Esophagus squamous epithelium (tissue), 5 donors: Measurements from ENCODE around the gene TRNAU1AP. TPM values are rescaled to one million over a fixed set of nuclear protein-coding genes. Genes with fewer than 3 reads are reported as not detected.
A peak's percentile ranks its signal among the peaks of the same experiment; 100 is the strongest.
"Not testable (repeated sequence)": the region's sequence is repeated elsewhere in the genome, so short reads cannot be mapped to it uniquely, and the experiment has no call there.

ENCODE experiments used
- DNase-seq: peaks from one replicate; lab custom pipeline; 2025; lab: John Stamatoyannopoulos, UW
- H3K27ac ChIP-seq, 4 donors: fragments of 200-600 bp; sonication (generic); one replicate each; pipeline ENCODE4 v1.5.1; 2016 to 2019; ENCODE audit warnings: mild to moderate bottlenecking in 1 of 4
- H3K27me3 ChIP-seq, 4 donors: fragments of 200-600 bp; sonication (generic); 1 replicate in 3 of 4; 2 replicates in 1 of 4; pipeline versions ENCODE4 v1.5.1 to v1.6.0; 2017 to 2021; ENCODE audit warnings: antibody characterized with exemption in 1 of 4
- H3K36me3 ChIP-seq, 3 donors: fragments of 200-600 bp; sonication (generic); one replicate each; pipeline ENCODE4 v1.5.1; 2016 to 2019
- H3K4me1 ChIP-seq, 3 donors: fragments of 200-600 bp; sonication (generic); one replicate each; pipeline ENCODE4 v1.5.1; 2017 to 2019
- H3K4me3 ChIP-seq, 4 donors: fragments of 200-600 bp; sonication (generic); 1 replicate in 3 of 4; 2 replicates in 1 of 4; pipeline ENCODE4 v1.5.1; 2016 to 2019; ENCODE audit warnings: mild to moderate bottlenecking in 2 of 4, moderate library complexity in 1 of 4
- H3K9me3 ChIP-seq, 3 donors: fragments of 200-600 bp; sonication (generic); one replicate each; pipeline ENCODE4 v1.5.1; 2016 to 2019
- POLR2A ChIP-seq, 4 donors: fragments of 450-650 bp; IDR thresholded peaks; one replicate each; pipeline ENCODE4 v1.6.1; 2017; ENCODE audit warnings: antibody characterized with exemption in 4 of 4, mild to moderate bottlenecking in 4 of 4, moderate library complexity in 3 of 4
- WGBS, 2 donors: methylation state at CpG; one replicate each; pipeline ENCODE4 v1.1.5; 2018; 5-methylcytosine and 5-hydroxymethylcytosine counted together
- intact Hi-C: fragments of 100-400 bp; cut with DNase I; formaldehyde crosslinking; loops from one replicate; pipeline ENCODE4 v1.15.0; 2022
- total RNA-seq, 4 donors: library from RNA; depleted of rRNA; stranded (reverse); fragments of >200 nt; gene quantifications; one replicate each; pipeline ENCODE4 v1.1.0, GENCODE V29; 2016
- TF ChIP-seq, protein P1 (sequence below), 6 experiments: fragments of 450-650 bp in 4 of 6; fragments of 200-600 bp in 2 of 6; sonication (generic) in 2 of 6; IDR thresholded peaks; one replicate each; pipeline ENCODE4 v1.5.1; 2016 to 2019; ENCODE audit warnings: antibody characterized with exemption in 6 of 6, mild to moderate bottlenecking in 4 of 6, moderate library complexity in 4 of 6
- donor health status: DM: yes; HTN: yes; CAD: no.

TRNAU1AP gene
- total RNA-seq, 4 donors from 2014 or later = 12.4 to 21.4 (median 16.4) TPM

DNA sequence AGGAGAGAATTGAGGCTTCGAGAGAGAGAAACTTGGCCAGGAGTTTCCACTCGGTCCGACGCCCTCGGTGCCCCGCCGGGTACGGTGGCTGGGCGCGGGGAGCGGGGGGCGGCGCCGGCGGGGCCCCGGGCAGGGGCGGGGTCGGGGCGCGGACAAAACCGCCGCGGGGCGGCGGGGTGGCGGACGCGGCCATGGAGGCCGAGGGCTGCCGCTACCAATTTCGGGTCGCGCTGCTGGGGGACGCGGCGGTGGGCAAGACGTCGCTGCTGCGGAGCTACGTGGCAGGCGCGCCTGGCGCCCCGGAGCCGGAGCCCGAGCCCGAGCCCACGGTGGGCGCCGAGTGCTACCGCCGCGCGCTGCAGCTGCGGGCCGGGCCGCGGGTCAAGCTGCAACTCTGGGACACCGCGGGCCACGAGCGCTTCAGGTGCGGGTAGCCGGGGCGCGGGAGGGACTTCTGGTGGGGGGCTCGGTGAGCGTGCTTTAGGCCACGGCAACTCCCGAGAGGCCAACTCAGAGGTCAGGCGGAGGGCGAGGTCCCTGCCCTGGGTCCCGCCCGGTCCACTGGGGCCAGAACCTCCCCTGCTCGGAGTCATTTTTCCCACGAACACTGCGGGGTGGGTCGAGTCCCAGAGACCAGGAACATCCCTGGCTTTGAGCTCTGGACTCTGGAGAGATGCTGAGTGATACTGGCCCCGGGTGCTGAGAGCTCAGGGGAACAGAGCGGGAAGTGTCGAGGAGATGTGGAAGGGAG, 39.6 kb downstream of the TRNAU1AP start:
- Histone ChIP-seq H3K27ac (peak overlapping the region in 3 of 4 donors; percentile 21 to 63 (median 59)), H3K4me3 (peak overlapping the region; percentile 42 to 77 (median 52)), H3K27me3 (no peaks in the 10 kb centered on the region), H3K36me3 (no peaks in the 10 kb centered on the region), H3K4me1 (peaks cover 0 to 25% (median 6%) of the 10 kb centered on the region in 3 donors), H3K9me3 (no peaks in the 10 kb centered on the region)
- WGBS, 2 donors = 25 to 30% methylated on average over 5 to 7 of the region's 81 CpGs
- DNase-seq = no peak
- intact Hi-C loops = no loop called here
- no peak for TF ChIP-seq POLR2A (IDR thresholded peaks at IDR 0.05)
- TF ChIP-seq, protein P1, sequence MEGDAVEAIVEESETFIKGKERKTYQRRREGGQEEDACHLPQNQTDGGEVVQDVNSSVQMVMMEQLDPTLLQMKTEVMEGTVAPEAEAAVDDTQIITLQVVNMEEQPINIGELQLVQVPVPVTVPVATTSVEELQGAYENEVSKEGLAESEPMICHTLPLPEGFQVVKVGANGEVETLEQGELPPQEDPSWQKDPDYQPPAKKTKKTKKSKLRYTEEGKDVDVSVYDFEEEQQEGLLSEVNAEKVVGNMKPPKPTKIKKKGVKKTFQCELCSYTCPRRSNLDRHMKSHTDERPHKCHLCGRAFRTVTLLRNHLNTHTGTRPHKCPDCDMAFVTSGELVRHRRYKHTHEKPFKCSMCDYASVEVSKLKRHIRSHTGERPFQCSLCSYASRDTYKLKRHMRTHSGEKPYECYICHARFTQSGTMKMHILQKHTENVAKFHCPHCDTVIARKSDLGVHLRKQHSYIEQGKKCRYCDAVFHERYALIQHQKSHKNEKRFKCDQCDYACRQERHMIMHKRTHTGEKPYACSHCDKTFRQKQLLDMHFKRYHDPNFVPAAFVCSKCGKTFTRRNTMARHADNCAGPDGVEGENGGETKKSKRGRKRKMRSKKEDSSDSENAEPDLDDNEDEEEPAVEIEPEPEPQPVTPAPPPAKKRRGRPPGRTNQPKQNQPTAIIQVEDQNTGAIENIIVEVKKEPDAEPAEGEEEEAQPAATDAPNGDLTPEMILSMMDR (IDR thresholded peaks at IDR 0.05) = no peak

GRCh38 chr1:28593988-28594356, 41.1 kb downstream of the TRNAU1AP start:
- H3K27me3 ChIP-seq, DNase-seq, H3K27ac ChIP-seq, H3K36me3 ChIP-seq, H3K4me3 ChIP-seq, intact Hi-C loops, H3K9me3 ChIP-seq: not testable (repeated sequence)
- 83 to 90% methylated on average over 1 to 2 of the region's 3 CpGs for WGBS, 2 donors
- H3K4me1 ChIP-seq = peaks cover 0 to 25% (median 6%) of the 10 kb centered on the region in 3 donors

DNA sequence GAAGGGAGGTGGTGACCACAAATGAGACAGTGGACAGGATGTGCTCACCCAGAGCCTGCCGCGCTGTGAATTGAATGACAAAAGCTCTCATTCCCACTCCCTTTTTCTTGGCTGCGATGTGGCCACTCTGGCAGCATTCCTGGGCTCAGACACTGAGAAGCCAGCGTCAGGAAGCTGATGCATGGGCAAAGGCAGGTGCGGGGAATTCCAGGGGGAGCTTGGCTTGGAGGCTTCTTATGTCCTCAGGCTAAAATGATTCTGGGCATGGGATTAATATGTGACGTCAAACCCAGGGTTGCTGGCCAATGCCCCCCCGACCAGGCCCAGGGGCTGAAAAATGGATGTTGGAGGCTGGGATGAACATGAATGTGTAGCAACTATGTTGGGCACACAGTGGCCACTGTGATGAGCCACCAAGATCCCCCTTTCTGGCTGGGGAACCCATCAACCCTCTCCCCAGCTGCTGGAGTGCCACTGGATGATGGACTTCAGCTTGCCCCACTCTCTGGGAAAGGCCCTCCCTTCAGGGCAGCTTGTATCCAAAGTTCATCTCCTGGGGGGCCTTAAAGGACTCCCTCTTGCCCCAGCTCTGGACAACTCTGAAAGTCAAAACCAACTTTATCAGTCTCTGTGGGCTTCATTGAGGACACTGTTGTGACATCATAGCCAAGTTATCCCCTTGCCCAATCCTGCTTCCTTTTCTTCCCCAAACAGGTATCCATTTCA, 42.0 kb downstream of the TRNAU1AP start:
- peaks cover 0 to 25% (median 6%) of the 10 kb centered on the region in 3 donors for H3K4me1 ChIP-seq
- H3K27me3 ChIP-seq, DNase-seq, H3K36me3 ChIP-seq, H3K9me3 ChIP-seq, intact Hi-C loops, H3K27ac ChIP-seq, H3K4me3 ChIP-seq: not testable (repeated sequence)
- 28 to 44% methylated on average over 4 to 7 of the region's 7 CpGs for WGBS, 2 donors

DNA sequence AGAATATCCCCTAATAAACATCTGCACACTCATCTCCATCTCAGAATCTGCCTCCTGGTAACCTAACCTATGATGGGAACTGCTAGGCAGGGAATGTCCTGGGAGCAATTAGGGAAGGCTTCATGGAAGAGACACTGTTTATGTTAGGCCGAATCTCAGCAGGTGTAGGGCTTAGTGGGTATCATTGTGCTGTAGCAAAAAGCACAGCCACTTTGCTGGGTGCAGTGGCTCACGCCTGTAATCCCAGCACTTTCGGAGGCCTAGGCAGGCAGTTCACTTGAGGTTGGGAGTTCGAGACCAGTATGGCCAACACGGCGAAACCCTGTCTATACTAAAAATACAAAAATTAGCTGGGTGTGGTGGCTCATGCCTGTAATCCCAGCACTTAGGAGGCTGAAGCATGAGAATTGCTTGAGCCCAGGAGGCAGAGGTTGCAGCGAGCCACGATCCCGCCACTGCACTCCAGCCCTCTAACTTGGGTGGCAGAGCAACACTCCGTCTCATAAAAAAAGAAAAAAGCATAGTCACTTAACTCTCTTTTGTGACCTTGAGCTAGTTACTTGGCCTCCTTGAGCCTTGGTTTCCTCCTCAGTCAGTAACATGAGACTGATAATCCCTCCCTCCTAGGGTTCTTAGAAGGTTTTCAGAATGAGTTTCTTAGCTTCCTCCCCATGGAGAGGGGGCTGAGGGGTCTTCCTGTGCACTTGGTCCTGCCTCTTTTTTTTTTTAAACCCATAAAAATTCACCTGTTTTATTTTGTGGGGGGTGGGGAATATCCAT, 42.7 kb downstream of the TRNAU1AP start:
- DNase-seq = no peak
- intact Hi-C loops = no loop called here
- H3K27me3 ChIP-seq = no peaks in the 10 kb centered on the region
- H3K36me3 ChIP-seq = peaks cover 0 to 6% (median 0%) of the 10 kb centered on the region in 3 donors
- H3K27ac ChIP-seq = no peak overlapping the region
- WGBS, 2 donors = 85 to 90% methylated on average over 6 to 10 of the region's 10 CpGs
- no peaks in the 10 kb centered on the region for H3K9me3 ChIP-seq
- TF ChIP-seq POLR2A (IDR thresholded peaks at IDR 0.05) = no peak
- no peak overlapping the region for H3K4me3 ChIP-seq
- H3K4me1 ChIP-seq = peaks cover 0 to 20% (median 6%) of the 10 kb centered on the region in 3 donors

- H3K4me3 ChIP-seq, intact Hi-C loops, DNase-seq, H3K36me3 ChIP-seq, H3K9me3 ChIP-seq, H3K27ac ChIP-seq, H3K27me3 ChIP-seq: not testable (repeated sequence)
- WGBS, 2 donors = 93 to 95% methylated on average over 11 of the region's 11 CpGs
- H3K4me1 ChIP-seq = peaks cover 0 to 21% (median 6%) of the 10 kb centered on the region in 3 donors
Measured at GRCh38 chr1:28596276-28596675, 43.4 kb downstream of the TRNAU1AP start.

- H3K27ac ChIP-seq = peak overlapping the region in 1 of 4 donors; percentile 60
- H3K4me1 ChIP-seq = peaks cover 0 to 15% (median 5%) of the 10 kb centered on the region in 3 donors
- DNase-seq = no peak
- 50 to 58% methylated on average over 2 to 3 of the region's 3 CpGs for WGBS, 2 donors
- H3K27me3 ChIP-seq = no peaks in the 10 kb centered on the region
- no peak overlapping the region for H3K4me3 ChIP-seq
- no peaks in the 10 kb centered on the region for H3K9me3 ChIP-seq
- intact Hi-C loops = loop anchor here (5.0 to 10.0 kb wide), 2 partner anchors 79 to 197 kb away; no protein-coding TSS in a partner anchor
- H3K36me3 ChIP-seq = peaks cover 16 to 54% (median 22%) of the 10 kb centered on the region in 3 donors
- TF ChIP-seq, protein P1 (IDR thresholded peaks at IDR 0.05) = no peak
- no peak for TF ChIP-seq POLR2A (IDR thresholded peaks at IDR 0.05)
Measured at GRCh38 chr1:28601696-28602095, 48.8 kb downstream of the TRNAU1AP start.
